D721Med (cell line): ENCODE data around the gene PPFIA2.

Experiments used
- DNase-seq: peaks from one replicate; pipeline ENCODE4 v3.0.0; 2011; ENCODE audit warnings: low spot score; ENCODE audit not compliant: insufficient read length
- FAIRE-seq: peaks from 2 replicates; lab custom pipeline; 2011; peaks lifted over from hg19 to GRCh38; lab: Jason Lieb, UNC
- TF ChIP-seq, protein P1 (sequence below): IDR thresholded peaks from 2 replicates; pipeline ENCODE4 v1.5.1; 2012; ENCODE audit warnings: mild to moderate bottlenecking, control low read depth; ENCODE audit not compliant: insufficient read depth; ENCODE audit errors: missing control alignments

The PPFIA2 gene

DNA sequence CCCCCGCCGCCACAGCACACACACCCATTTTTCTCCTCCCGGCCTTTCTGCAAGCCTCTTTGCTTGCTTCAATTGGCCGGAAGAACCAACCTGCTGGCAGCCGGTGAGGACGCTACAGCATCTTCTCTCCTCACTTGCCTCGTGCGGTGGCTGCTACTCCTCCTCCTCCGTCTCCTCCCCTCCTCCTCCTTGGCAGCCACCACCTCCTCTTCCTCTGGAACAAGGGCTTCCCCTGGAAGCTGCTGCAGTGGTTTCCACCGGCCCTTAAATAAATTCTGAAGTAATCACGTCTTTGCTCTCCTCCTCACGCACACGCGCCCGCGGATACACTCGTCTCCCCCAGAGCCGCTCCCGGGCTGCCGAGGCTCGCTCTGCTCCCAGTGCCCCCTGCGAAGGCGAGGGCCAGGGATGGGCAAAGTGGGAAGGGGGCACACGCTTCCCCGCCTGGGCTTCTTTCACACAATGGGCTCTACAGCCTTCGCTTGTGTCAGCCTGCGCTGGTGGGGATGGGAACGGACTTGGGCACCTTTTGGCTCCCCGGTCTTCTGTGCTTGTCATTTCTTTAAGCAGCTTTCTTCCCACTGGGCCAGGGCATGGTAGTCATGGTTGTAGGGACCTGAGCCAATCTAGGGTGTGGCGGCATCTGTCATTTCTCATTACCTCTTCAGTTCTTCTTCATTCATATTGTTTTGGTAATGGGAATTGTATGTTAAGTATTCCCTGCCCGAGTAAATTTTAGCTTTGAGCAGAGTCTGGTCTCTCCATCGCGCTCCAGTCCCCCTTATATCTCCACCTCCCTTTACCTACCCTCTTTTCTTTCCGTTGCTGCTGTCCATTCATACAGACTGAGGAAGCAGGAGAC lies at the start of gene PPFIA2:
Gene PPFIA2 (minus strand): TSS at position 161 of the 862 bp plus-strand sequence.
- TF ChIP-seq, protein P1, sequence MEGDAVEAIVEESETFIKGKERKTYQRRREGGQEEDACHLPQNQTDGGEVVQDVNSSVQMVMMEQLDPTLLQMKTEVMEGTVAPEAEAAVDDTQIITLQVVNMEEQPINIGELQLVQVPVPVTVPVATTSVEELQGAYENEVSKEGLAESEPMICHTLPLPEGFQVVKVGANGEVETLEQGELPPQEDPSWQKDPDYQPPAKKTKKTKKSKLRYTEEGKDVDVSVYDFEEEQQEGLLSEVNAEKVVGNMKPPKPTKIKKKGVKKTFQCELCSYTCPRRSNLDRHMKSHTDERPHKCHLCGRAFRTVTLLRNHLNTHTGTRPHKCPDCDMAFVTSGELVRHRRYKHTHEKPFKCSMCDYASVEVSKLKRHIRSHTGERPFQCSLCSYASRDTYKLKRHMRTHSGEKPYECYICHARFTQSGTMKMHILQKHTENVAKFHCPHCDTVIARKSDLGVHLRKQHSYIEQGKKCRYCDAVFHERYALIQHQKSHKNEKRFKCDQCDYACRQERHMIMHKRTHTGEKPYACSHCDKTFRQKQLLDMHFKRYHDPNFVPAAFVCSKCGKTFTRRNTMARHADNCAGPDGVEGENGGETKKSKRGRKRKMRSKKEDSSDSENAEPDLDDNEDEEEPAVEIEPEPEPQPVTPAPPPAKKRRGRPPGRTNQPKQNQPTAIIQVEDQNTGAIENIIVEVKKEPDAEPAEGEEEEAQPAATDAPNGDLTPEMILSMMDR = no peak
- peak; percentile 63 for FAIRE-seq
- DNase-seq = peak; percentile 20

GRCh38 chr12:81800298-81801148 lies 41.4 kb upstream of the PPFIA2 start:
- DNase-seq (no peak), FAIRE-seq (peak; percentile 87)
- TF ChIP-seq, protein P1 = no peak

- no peak for FAIRE-seq
These were observed 39.1 kb upstream of the PPFIA2 start for GRCh38 chr12:81798294-81798693.

DNA sequence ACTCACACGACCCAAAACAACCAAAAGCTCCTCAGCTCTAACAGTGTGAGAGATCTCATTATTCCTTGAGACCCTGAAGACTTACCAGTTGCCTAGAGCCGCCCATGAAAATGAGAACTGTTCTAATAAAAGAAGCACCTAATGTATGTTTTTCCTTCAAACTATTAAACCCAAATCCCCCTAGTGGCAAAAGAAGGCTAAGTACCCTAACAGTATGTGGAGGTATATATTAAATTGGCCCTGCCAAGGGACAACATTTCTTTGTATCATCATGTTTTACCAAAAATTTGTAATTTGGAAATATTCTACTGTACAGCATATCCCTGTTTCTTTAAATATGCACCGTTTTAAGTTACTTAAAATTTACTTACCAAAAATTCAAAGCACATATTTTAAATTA lies 38.0 kb upstream of the PPFIA2 start:
- FAIRE-seq (peak; percentile 78), DNase-seq (no peak)
- TF ChIP-seq, protein P1 = peak; percentile 47

More at GRCh38 chr12:81798294-81798693, 39.1 kb upstream of the PPFIA2 start:
- TF ChIP-seq, protein P1 = no peak
- DNase-seq = no peak

- TF ChIP-seq, protein P1 = no peak
- no peak for DNase-seq
- FAIRE-seq = peak; percentile 16
These were observed 33.5 kb upstream of the PPFIA2 start for GRCh38 chr12:81792666-81793065.

GRCh38 chr12:81779216-81779615 lies 20.1 kb upstream of the PPFIA2 start:
- no peak for FAIRE-seq
- no peak for DNase-seq
- TF ChIP-seq, protein P1 = no peak
